Adrenal gland (tissue), 12 donors: Measurements from ENCODE around the gene TMOD1. TPM values are rescaled to one million over a fixed set of nuclear protein-coding genes. Genes with fewer than 3 reads are reported as not detected.

Experiments
- DNase-seq, 7 donors: peaks; one replicate each; pipeline ENCODE4 v3.0.0-alpha.2; 2019 to 2020
- H3K27ac ChIP-seq, 5 donors: fragments of 200-600 bp; sonication (generic) in 4 of 5; 1 replicate in 3 of 5; 2 replicates in 2 of 5; pipeline versions ENCODE4 v1.5.1 to v1.8.0; 2016 to 2020; ENCODE audit warnings: mild to moderate bottlenecking in 1 of 5
- H3K27me3 ChIP-seq: fragments of 200-600 bp; 2 replicates; pipeline ENCODE4 v1.8.0; 2021
- H3K36me3 ChIP-seq, 2 donors: fragments of 200-600 bp; replicated peaks in 1 of 2; 1 replicate in 1 of 2; 2 replicates in 1 of 2; pipeline versions ENCODE4 v1.5.1 to v1.8.0; 2018 to 2022
- H3K4me1 ChIP-seq, 2 donors: fragments of 200-600 bp; replicated peaks in 1 of 2; 1 replicate in 1 of 2; 2 replicates in 1 of 2; pipeline versions ENCODE4 v1.5.1 to v1.8.0; 2018 to 2021
- H3K4me3 ChIP-seq, 4 donors: fragments of 200-600 bp; sonication (generic) in 3 of 4; one replicate each; pipeline ENCODE4 v1.5.1; 2016 to 2018
- H3K9me3 ChIP-seq, 3 donors: fragments of 200-600 bp; sonication (generic) in 1 of 3; replicated peaks in 1 of 3; 1 replicate in 2 of 3; 2 replicates in 1 of 3; pipeline versions ENCODE4 v1.5.1 to v1.8.0; 2016 to 2021
- CTCF ChIP-seq, 6 experiments: fragments of 450-650 bp in 4 of 6; fragments of 200-600 bp in 2 of 6; sonication (generic) in 1 of 6; IDR thresholded peaks; 1 replicate in 5 of 6; 2 replicates in 1 of 6; pipeline versions ENCODE4 v1.5.1 to v1.8.0; 2016 to 2021; ENCODE audit warnings: antibody characterized with exemption in 6 of 6, mild to moderate bottlenecking in 2 of 6, moderate library complexity in 1 of 6
- POLR2A ChIP-seq, 2 donors: fragments of 450-650 bp; IDR thresholded peaks; one replicate each; pipeline ENCODE4 v1.6.1; 2017; ENCODE audit warnings: antibody characterized with exemption in 2 of 2, mild to moderate bottlenecking in 2 of 2, moderate library complexity in 1 of 2
- WGBS, 4 donors: extraction: QIAGEN DNeasy Blood & Tissue Kit in 2 of 4; methylation state at CpG; one replicate each; pipeline versions ENCODE4 v1.1.5 to v1.1.7; 2013 to 2017; 5-methylcytosine and 5-hydroxymethylcytosine counted together
- intact Hi-C, 2 donors: fragments of 100-400 bp; cut with DNase I; formaldehyde crosslinking; loops; one replicate each; pipeline versions ENCODE4 v1.14.1 to v1.15.0; 2022 to 2023
- polyA plus RNA-seq, 3 donors: library from polyadenylated mRNA; stranded (reverse); fragments of 200-250 nt in 2 of 3; fragments of 350-450 nt in 1 of 3; fragmentation: Illumina TruSeq in 1 of 3; extraction: RNeasy Lipid Tissue Mini Kit (QIAGEN cat#74804) in 1 of 3; gene quantifications; one replicate each; pipeline ENCODE4 v1.2.3, GENCODE V29; 2013 to 2014
- total RNA-seq, 9 donors: library from RNA; depleted of rRNA in 4 of 9; stranded (reverse); fragments of >200 nt in 4 of 9; fragments of 120-200 nt in 1 of 9; fragmentation: NEBNext Ultra II Directional in 1 of 9; extraction: Animal tissue kit (Norgen Biotek cat#: 25700) in 1 of 9; gene quantifications; one replicate each; pipeline versions ENCODE4 v1.1.0 to v1.2.4, GENCODE V29; 2013 to 2023
- donor health status: healthy with polysubstance abuse.
- donor health status: Bipolar disorder and iron deficiency.
- donor health status: DM: yes; HTN: yes; CAD: no.
- donor health status: DM: no; HTN: no; CAD: no.
- donor health status: DM: no; HTN: no; CAD: no.
- donor health status: DM: yes; HTN: yes; CAD: no.

The TMOD1 gene
- total and polyA plus RNA-seq, 12 donors = 23.9 to 91.2 (median 59.8) TPM

DNA sequence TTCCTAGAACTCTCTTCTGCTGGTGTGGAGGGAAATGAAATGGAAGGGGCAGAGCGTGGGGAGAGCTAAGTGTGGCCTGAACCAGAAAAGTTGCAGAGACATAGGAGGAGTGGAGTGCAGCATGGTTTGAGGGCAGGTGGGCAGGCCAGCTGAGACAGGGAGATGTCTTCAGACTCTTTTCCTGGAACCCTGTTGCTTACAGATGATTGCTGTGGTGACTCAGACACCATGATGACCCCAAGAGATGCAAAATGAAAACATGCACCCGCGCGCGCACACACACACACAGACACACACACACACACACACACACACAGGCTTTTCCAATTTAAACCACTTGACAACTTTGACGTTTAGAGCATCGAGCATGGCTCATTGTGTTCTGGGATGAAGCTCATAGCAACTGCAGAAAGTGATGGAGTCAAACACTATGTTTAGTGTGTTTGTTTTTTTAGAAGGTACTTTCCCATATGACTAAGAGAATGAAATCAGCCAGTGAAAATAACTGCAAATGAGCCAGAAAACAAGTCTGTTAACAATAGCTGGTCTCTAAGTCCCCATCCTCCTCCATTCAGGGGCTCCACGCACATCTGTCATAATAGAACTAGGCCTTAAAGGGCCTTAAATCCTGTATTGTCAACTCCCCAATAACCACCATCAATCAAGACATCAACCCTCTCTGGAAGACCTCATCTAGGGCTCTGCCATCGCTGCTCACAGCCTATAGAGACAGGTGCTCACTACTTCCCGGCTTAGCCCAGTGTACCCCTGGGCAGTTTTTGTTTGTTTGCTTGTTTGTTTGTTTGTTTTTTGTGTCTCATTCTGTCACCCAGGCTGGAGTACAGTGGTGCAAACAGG is 9.6 kb downstream of the TMOD1 start:
- Histone ChIP-seq H3K27me3 (no peaks in the 10 kb centered on the region), H3K36me3 (no peaks in the 10 kb centered on the region), H3K27ac (peak overlapping the region in 2 of 5 donors; percentile 25 to 36), H3K4me3 (no peak overlapping the region), H3K9me3 (no peaks in the 10 kb centered on the region), H3K4me1 (peaks cover 0 to 19% of the 10 kb centered on the region in 2 donors)
- TF ChIP-seq CTCF (IDR thresholded peaks at IDR 0.05) = no peak
- no peak for TF ChIP-seq POLR2A (IDR thresholded peaks at IDR 0.05)
- intact Hi-C loops = no loop called here
- peak in 1 of 7 donors; percentile 20 for DNase-seq
- WGBS, 4 donors = 83 to 89% (median 86%) methylated on average over 10 of the region's 10 CpGs

- 78 to 97% (median 90%) methylated on average over 6 of the region's 6 CpGs for WGBS, 4 donors
- DNase-seq = peak in 2 of 7 donors; percentile 7 to 29
- Histone ChIP-seq H3K27me3 (no peaks in the 10 kb centered on the region), H3K4me3 (no peak overlapping the region), H3K9me3 (no peaks in the 10 kb centered on the region), H3K36me3 (no peaks in the 10 kb centered on the region), H3K4me1 (peaks cover 0 to 17% of the 10 kb centered on the region in 2 donors), H3K27ac (peak overlapping the region in 1 of 5 donors; percentile 36)
- intact Hi-C loops = no loop called here
- TF ChIP-seq CTCF (IDR thresholded peaks at IDR 0.05) (no peak), POLR2A (IDR thresholded peaks at IDR 0.05) (no peak)
Measured at GRCh38 chr9:97511655-97512427, 10.4 kb downstream of the TMOD1 start.

DNA sequence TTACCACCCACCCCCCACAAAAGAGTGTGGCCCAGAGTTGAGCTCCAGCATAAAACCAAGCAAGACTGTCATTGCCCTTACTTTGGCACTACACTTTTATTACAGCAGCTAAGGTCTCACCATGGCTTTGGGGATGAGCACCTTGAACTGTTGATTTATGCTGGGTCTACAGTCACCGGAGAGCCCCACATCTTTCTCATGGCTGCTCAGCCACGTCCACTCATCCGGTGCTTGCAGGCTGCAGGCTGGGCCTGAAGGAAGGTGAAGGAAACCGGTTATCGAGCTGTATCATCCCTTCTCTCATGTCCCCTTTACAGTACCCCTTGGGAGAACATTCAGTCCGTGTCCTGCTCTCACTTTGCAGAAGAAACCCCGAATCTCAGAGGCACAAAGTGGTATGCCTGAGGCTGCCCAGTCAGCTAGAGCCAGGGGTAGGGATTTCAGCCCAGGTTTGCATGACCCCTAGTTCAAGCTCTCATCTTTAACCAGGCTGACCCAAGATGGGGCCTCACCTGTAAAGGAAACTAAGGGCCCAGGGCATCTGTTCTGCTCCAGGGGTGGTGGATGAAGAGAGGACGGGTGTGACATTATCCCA is 11.6 kb downstream of the TMOD1 start:
- Histone ChIP-seq H3K36me3 (no peaks in the 10 kb centered on the region), H3K27ac (peak overlapping the region in 1 of 5 donors; percentile 26), H3K4me1 (peaks cover 0 to 13% of the 10 kb centered on the region in 2 donors), H3K9me3 (no peaks in the 10 kb centered on the region), H3K27me3 (no peaks in the 10 kb centered on the region), H3K4me3 (no peak overlapping the region)
- TF ChIP-seq CTCF (IDR thresholded peaks at IDR 0.05) (no peak), POLR2A (IDR thresholded peaks at IDR 0.05) (no peak)
- peak in 2 of 7 donors; percentile 16 to 29 for DNase-seq
- intact Hi-C loops = no loop called here
- WGBS, 4 donors = 80 to 85% (median 82%) methylated on average over 8 of the region's 8 CpGs

GRCh38 chr9:97514531-97514930 is 13.1 kb downstream of the TMOD1 start:
- peak in 2 of 7 donors; percentile 20 to 60 for DNase-seq
- H3K9me3 ChIP-seq = no peaks in the 10 kb centered on the region
- H3K4me3 ChIP-seq = no peak overlapping the region
- TF ChIP-seq POLR2A (IDR thresholded peaks at IDR 0.05) = no peak
- no peak for TF ChIP-seq CTCF (IDR thresholded peaks at IDR 0.05)
- H3K36me3 ChIP-seq = no peaks in the 10 kb centered on the region
- H3K4me1 ChIP-seq = peaks cover 11 to 27% of the 10 kb centered on the region in 2 donors
- 82 to 93% (median 86%) methylated on average over 9 of the region's 9 CpGs for WGBS, 4 donors
- no peaks in the 10 kb centered on the region for H3K27me3 ChIP-seq
- no peak overlapping the region for H3K27ac ChIP-seq
- intact Hi-C loops = no loop called here
